K562 (cell line): ENCODE data around the gene DESI2. TPM values are rescaled to one million over a fixed set of nuclear protein-coding genes. Genes with fewer than 3 reads are reported as not detected.

Experiments used
- ATAC-seq: fragments of 200-7000 bp; cut with Tn5 transposase; 3 replicates; pipeline ENCODE4 v1.9.1; 2020; ENCODE audit warnings: moderate library complexity
- BruUV-seq: library from RNA; stranded (reverse); fragments of 400-500 nt; replicated peaks from 2 replicates; lab custom pipeline; 2021; lab: Mats Ljungman, UMichigan
- CTCF ChIA-PET: fragments of 300-600 bp; formaldehyde crosslinking; extraction: SDS; loops from one replicate; lab custom pipeline; 2021; ENCODE audit warnings: low intra/inter-chr PET ratio; lab: Yijun Ruan, JAX
- POLR2A ChIA-PET: fragments of 300-600, 350-650 bp; sonication (Branson Sonifier 250); formaldehyde crosslinking; extraction: SDS; loops from one replicate; lab custom pipeline; 2021; ENCODE audit warnings: antibody characterized with exemption, inconsistent platforms; lab: Yijun Ruan, JAX
- DNase-seq, 4 experiments: peaks; one replicate each; pipeline versions ENCODE4 v3.0.0 to v3.0.0-alpha.2; 2011 to 2018; ENCODE audit warnings: low spot score in 3 of 4, mixed read lengths in 3 of 4; ENCODE audit errors: extremely low read depth in 1 of 4
- FAIRE-seq: peaks from 2 replicates; lab custom pipeline; 2011; peaks lifted over from hg19 to GRCh38; lab: Jason Lieb, UNC
- H2AFZ ChIP-seq: 2 replicates; pipeline ENCODE4 v1.6.0; 2011; ENCODE audit warnings: low read depth, low read length, control low read depth, inconsistent platforms
- H3K27ac ChIP-seq: fragments of 200-600 bp; 3 replicates; pipeline ENCODE4 v1.8.0; 2011; ENCODE audit warnings: low read depth, mild to moderate bottlenecking, control low read depth, inconsistent platforms, low read length, moderate library complexity, mixed read lengths; ENCODE audit errors: extremely low read depth
- H3K27me3 ChIP-seq, 2 experiments: fragments of 300-600 bp in 1 of 2; 2 replicates in 1 of 2; 3 replicates in 1 of 2; pipeline versions ENCODE4 v1.6.0 to v1.8.0; 2011; ENCODE audit warnings: inconsistent platforms in 2 of 2, low read length in 2 of 2, mild to moderate bottlenecking in 1 of 2, mixed read lengths in 1 of 2, moderate library complexity in 1 of 2; ENCODE audit not compliant: control insufficient read depth in 2 of 2, insufficient read depth in 2 of 2
- H3K36me3 ChIP-seq: fragments of 300-600 bp; 3 replicates; pipeline ENCODE4 v1.8.0; 2011; ENCODE audit warnings: mild to moderate bottlenecking, low read length, inconsistent platforms; ENCODE audit not compliant: control insufficient read depth, insufficient read depth
- H3K4me1 ChIP-seq, 2 experiments: fragments of 200-600 bp in 1 of 2; replicated peaks in 1 of 2; 2 replicates in 1 of 2; 3 replicates in 1 of 2; pipeline versions ENCODE4 v1.5.1 to v1.8.0; 2011; ENCODE audit warnings: inconsistent platforms in 2 of 2, low read length in 2 of 2, mild to moderate bottlenecking in 1 of 2, mixed read lengths in 1 of 2, moderate library complexity in 1 of 2; ENCODE audit not compliant: control insufficient read depth in 2 of 2, insufficient read depth in 2 of 2
- H3K4me2 ChIP-seq: 2 replicates; pipeline ENCODE4 v1.6.1; 2011; ENCODE audit warnings: low read length, control low read depth, inconsistent platforms, mixed read lengths; ENCODE audit not compliant: insufficient read depth
- H3K4me3 ChIP-seq: fragments of 200-600 bp; sonication (generic), shearing (Covaris generic); 2 replicates; pipeline ENCODE4 v1.5.1; 2016; ENCODE audit warnings: control low read depth, inconsistent platforms
- H3K79me2 ChIP-seq: fragments of 200-600 bp; 3 replicates; pipeline ENCODE4 v1.8.0; 2011; ENCODE audit warnings: low read length, inconsistent platforms; ENCODE audit not compliant: control insufficient read depth, insufficient read depth
- H3K9ac ChIP-seq, 2 experiments: 2 replicates each; pipeline versions ENCODE4 v1.6.0 to v1.6.1; 2011; ENCODE audit warnings: low read depth in 2 of 2, low read length in 2 of 2, control low read depth in 1 of 2, inconsistent platforms in 1 of 2, mild to moderate bottlenecking in 1 of 2, mixed read lengths in 1 of 2; ENCODE audit not compliant: insufficient read depth in 1 of 2
- H3K9me1 ChIP-seq: one replicate; pipeline ENCODE4 v1.6.0; 2011; ENCODE audit warnings: inconsistent platforms, mild to moderate bottlenecking, low read length, moderate library complexity; ENCODE audit not compliant: control insufficient read depth, insufficient read depth
- H3K9me3 ChIP-seq: replicated peaks from 2 replicates; pipeline ENCODE4 v1.5.1; 2011; ENCODE audit warnings: low read depth, low read length, inconsistent platforms; ENCODE audit not compliant: control insufficient read depth, insufficient read depth
- H4K20me1 ChIP-seq: replicated peaks from 2 replicates; pipeline ENCODE4 v1.6.1; 2011; ENCODE audit warnings: low read length, inconsistent platforms, mixed read lengths; ENCODE audit not compliant: control insufficient read depth, insufficient read depth
- CEBPG ChIP-seq, 3 experiments: fragments of 200-800 bp in 1 of 3; sonication (Bioruptor generic) in 1 of 3; sonication (generic) in 1 of 3; formaldehyde crosslinking in 1 of 3; IDR thresholded peaks in 2 of 3; conservative IDR thresholded peaks in 1 of 3; 2 replicates each; pipeline versions ENCODE4 v1.6.1 to v1.8.0; 2016 to 2022; ENCODE audit warnings: missing compliant biosample characterization in 2 of 3, missing genetic modification characterization in 2 of 3, mild to moderate bottlenecking in 1 of 3, missing genetic modification reagents in 1 of 3
- CTBP1 ChIP-seq: fragments of 450-650 bp; IDR thresholded peaks from 2 replicates; pipeline ENCODE4 v1.6.1; 2016; ENCODE audit warnings: borderline replicate concordance
- E2F5 ChIP-seq: sonication (generic); formaldehyde crosslinking; IDR thresholded peaks from 2 replicates; pipeline ENCODE4 v1.8.0; 2022; ENCODE audit warnings: mild to moderate bottlenecking, missing genetic modification reagents
- ETS1 ChIP-seq: conservative IDR thresholded peaks from 2 replicates; pipeline ENCODE4 v1.6.1; 2011; ENCODE audit warnings: low read depth, mild to moderate bottlenecking, low read length; ENCODE audit not compliant: control insufficient read depth
- KLF13 ChIP-seq: fragments of 450-650 bp; IDR thresholded peaks from 2 replicates; pipeline ENCODE4 v1.6.1; 2016; ENCODE audit warnings: missing genetic modification characterization, low read depth, mild to moderate bottlenecking, missing compliant biosample characterization, moderate library complexity, borderline replicate concordance
- POLR2AphosphoS5 ChIP-seq: IDR thresholded peaks from 2 replicates; pipeline ENCODE4 v1.6.1; 2011; ENCODE audit warnings: mild to moderate bottlenecking, low read depth, low read length, moderate library complexity; ENCODE audit not compliant: control insufficient read depth, insufficient read depth
- RB1 ChIP-seq: fragments of 450-650 bp; IDR thresholded peaks from 2 replicates; pipeline ENCODE4 v1.6.1; 2017; ENCODE audit warnings: low read depth, mild to moderate bottlenecking
- TCFL5 ChIP-seq: fragments of 250-450 bp; sonication (Bioruptor Pico); conservative IDR thresholded peaks from 2 replicates; pipeline ENCODE4 v1.6.1; 2021; ENCODE audit warnings: mild to moderate bottlenecking, moderate library complexity, matching md5 sums
- ZBTB26 ChIP-seq: fragments of 450-650 bp; formaldehyde crosslinking; IDR thresholded peaks from 2 replicates; pipeline ENCODE4 v1.4.0; 2022; ENCODE audit warnings: missing genetic modification characterization
- ZBTB49 ChIP-seq: sonication (generic); formaldehyde crosslinking; IDR thresholded peaks from 2 replicates; pipeline ENCODE4 v1.8.0; 2022; ENCODE audit warnings: missing genetic modification reagents, mild to moderate bottlenecking, borderline replicate concordance
- WGBS: fragments of 100-300 bp; shearing (Covaris generic); methylation state at CpG from one replicate; pipeline ENCODE4 v1.1.6; 2016; ENCODE audit warnings: low coverage, mixed read lengths; ENCODE audit not compliant: insufficient coverage; ENCODE audit errors: missing lambda C conversion rate; 5-methylcytosine and 5-hydroxymethylcytosine counted together
- in situ Hi-C: fragments of 300-500 bp; cut with MboI; formaldehyde crosslinking; loops from 4 replicates; pipeline ENCODE4 v1.15.0; 2018; ENCODE audit warnings: inconsistent platforms, mixed read lengths
- intact Hi-C: fragments of 100-400 bp; cut with micrococcal nuclease; formaldehyde crosslinking; loops from 2 replicates; pipeline ENCODE4 v1.14.2; 2022
- polyA plus RNA-seq, 8 experiments: library from polyadenylated mRNA; depleted of rRNA in 4 of 8; stranded (reverse) in 5 of 8; unstranded in 3 of 8; fragments of >200 nt; fragmentation: Nextera tagmentation in 2 of 8; fragmentation: Illumina TruSeq in 1 of 8; extraction: Ambion mirVana in 2 of 8; extraction: Trizol in 1 of 8; gene quantifications; 2 replicates each; pipeline versions ENCODE4 v1.2.1 to v1.2.3, GENCODE V29; 2011 to 2014; ENCODE audit warnings: inconsistent platforms in 1 of 8, missing spikeins in 1 of 8
- total RNA-seq, 7 experiments: library from RNA; depleted of rRNA in 6 of 7; stranded (reverse); fragments of >200 nt in 6 of 7; fragmentation: Illumina TruSeq in 2 of 7; extraction: Trizol in 2 of 7; gene quantifications; 2 replicates each; pipeline versions ENCODE4 v1.2.1 to v1.2.3, GENCODE V29; 2011 to 2021; ENCODE audit warnings: low replicate concordance in 1 of 7

Gene DESI2
- total and polyA plus RNA-seq, 9 of the 15 experiments (the other 6 are each of a cell fraction or from before 2014, with no cell fraction given): 17.4 to 59.4 (median 38.4) TPM

- H3K27ac ChIP-seq: no peak overlapping the region
- no peak for DNase-seq
Measured at GRCh38 chr1:244615301-244615700, 37.6 kb upstream of the DESI2 start.

GRCh38 chr1:244626709-244627108 is 26.2 kb upstream of the DESI2 start:
- Histone ChIP-seq H3K27me3 (peaks cover 12 to 23% of the 10 kb centered on the region in 2 experiments), H3K4me1 (no peaks in the 10 kb centered on the region), H3K4me3 (no peak overlapping the region), H3K4me2 (no peak overlapping the region), H2AFZ (no peak overlapping the region), H3K9me3 (no peaks in the 10 kb centered on the region; the same call in 1 of the 2 replicates), H3K27ac (no peak overlapping the region), H4K20me1 (no peaks in the 10 kb centered on the region), H3K9me1 (no peaks in the 10 kb centered on the region), H3K9ac (no peak overlapping the region), H3K79me2 (no peaks in the 10 kb centered on the region), H3K36me3 (no peaks in the 10 kb centered on the region)
- BruUV-seq: no TSS peak
- no peak for ATAC-seq
- ChIA-PET POLR2A (no interaction called here), CTCF (no interaction called here)
- DNase-seq: no peak
- FAIRE-seq: peak; percentile 65
- intact Hi-C loops (no loop called here), in situ Hi-C loops (no loop called here)
- 1% methylated on average over 4 of the region's 4 CpGs for WGBS
- no peak for TF ChIP-seq E2F5 (CRISPR knock-in tag)
- no peak for TF ChIP-seq RB1
- TF ChIP-seq ZBTB49 (CRISPR knock-in tag): no peak
- no peak for TF ChIP-seq ETS1
- TF ChIP-seq POLR2AphosphoS5: no peak
- TF ChIP-seq CTBP1: no peak
- no peak for TF ChIP-seq TCFL5 (CRISPR knock-in tag)
- no peak for TF ChIP-seq ZBTB26 (CRISPR knock-in tag)

More at GRCh38 chr1:244615301-244615700, 37.6 kb upstream of the DESI2 start:
- Histone ChIP-seq H3K79me2 (no peaks in the 10 kb centered on the region), H3K4me1 (no peaks in the 10 kb centered on the region), H3K9ac (no peak overlapping the region), H3K4me3 (no peak overlapping the region), H2AFZ (no peak overlapping the region), H3K9me3 (no peaks in the 10 kb centered on the region), H3K27me3 (peaks cover 20% of the 10 kb centered on the region in 2 experiments), H3K36me3 (no peaks in the 10 kb centered on the region), H3K9me1 (no peaks in the 10 kb centered on the region), H3K4me2 (no peak overlapping the region), H4K20me1 (no peaks in the 10 kb centered on the region)
- POLR2A ChIA-PET: interaction anchor here (1.3 kb wide), 1 partner anchor 12 kb away, joined by 3 read pairs; no protein-coding TSS in a partner anchor
- CTCF ChIA-PET: no interaction called here
- no peak for ATAC-seq
- in situ Hi-C loops (loop anchor here (25.0 kb wide), 1 partner anchor 422 kb away; no protein-coding TSS in a partner anchor), intact Hi-C loops (no loop called here)
- no peak for FAIRE-seq
- TF ChIP-seq KLF13 (tag) (no peak), CEBPG (CRISPR knock-in tag; IDR thresholded peaks at IDR 0.05) (no peak), CEBPG (tag; conservative IDR thresholded peaks at IDR 0.05 in 1 of 2, IDR thresholded peaks at IDR 0.05 in 1 of 2) (0 out of 4 replicates have a peak, but pooled peaks of 1 of the 2 experiments have one; percentile 14)
- 1% methylated on average over 6 of the region's 6 CpGs for WGBS
- BruUV-seq: no TSS peak
